ACC112 (cell line): Measurements from ENCODE around the gene ZBTB7B.

Experiments used
- H2AFZ ChIP-seq: fragments of 200-600 bp; sonication (generic); one replicate; pipeline ENCODE4 v1.6.0; 2017; ENCODE audit warnings: antibody characterized with exemption, low read length; ENCODE audit not compliant: unreplicated experiment
- H3K27ac ChIP-seq: fragments of 200-600 bp; sonication (generic); 2 replicates; pipeline ENCODE4 v1.5.1; 2014; ENCODE audit warnings: low read depth, mild to moderate bottlenecking, antibody characterized with exemption, low read length, moderate library complexity
- H3K27me3 ChIP-seq: fragments of 200-600 bp; sonication (generic); 2 replicates; pipeline ENCODE4 v1.6.1; 2014; ENCODE audit warnings: mild to moderate bottlenecking, antibody characterized with exemption, low read length, moderate library complexity, mixed read lengths; ENCODE audit not compliant: insufficient read depth
- H3K36me3 ChIP-seq: fragments of 200-600 bp; sonication (generic); 2 replicates; pipeline ENCODE4 v1.6.1; 2016; ENCODE audit warnings: mild to moderate bottlenecking, antibody characterized with exemption, low read length, moderate library complexity, mixed read lengths; ENCODE audit not compliant: insufficient read depth
- H3K4me1 ChIP-seq: fragments of 200-600 bp; sonication (generic); one replicate; pipeline ENCODE4 v1.6.1; 2016; ENCODE audit warnings: low read length, mixed read lengths; ENCODE audit not compliant: insufficient read depth, unreplicated experiment, control insufficient read depth
- H3K4me3 ChIP-seq: fragments of 200-600 bp; sonication (generic); 2 replicates; pipeline ENCODE4 v1.5.1; 2014; ENCODE audit warnings: mild to moderate bottlenecking, low read depth, low read length
- H3K79me2 ChIP-seq: fragments of 200-600 bp; sonication (generic); one replicate; pipeline ENCODE4 v1.6.0; 2016; ENCODE audit warnings: low read length; ENCODE audit not compliant: control insufficient read depth, unreplicated experiment, insufficient read depth

Gene ZBTB7B

DNA sequence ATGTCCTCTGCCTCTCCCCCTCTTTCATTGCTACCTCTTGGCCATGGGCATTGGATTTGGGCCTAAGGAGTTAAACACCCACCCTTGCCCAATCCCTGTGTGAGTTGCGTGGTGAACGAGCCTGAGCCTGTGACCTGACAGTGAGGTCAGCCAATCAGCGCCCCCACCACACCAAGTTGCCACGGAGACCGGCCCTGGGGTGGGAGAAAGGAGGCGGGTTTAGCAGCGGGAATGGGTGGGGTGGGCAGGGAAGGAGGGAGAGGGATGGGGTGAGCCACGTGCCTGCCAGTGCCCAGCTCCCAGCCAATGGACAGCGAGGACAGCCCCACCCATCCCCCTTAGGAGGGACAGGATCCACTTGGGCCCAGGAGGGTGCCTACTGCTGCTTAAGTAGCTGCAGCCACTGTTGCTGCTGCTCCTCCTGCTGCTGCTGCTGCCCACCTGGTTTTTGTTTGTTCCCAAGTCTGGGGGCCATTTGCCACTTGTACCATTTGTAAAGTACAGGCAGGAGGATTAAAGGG, 9.5 kb downstream of the ZBTB7B start:
- Histone ChIP-seq H2AFZ (no peak overlapping the region), H3K4me3 (no peak overlapping the region), H3K79me2 (peaks cover 33% of the 10 kb centered on the region), H3K27me3 (no peaks in the 10 kb centered on the region), H3K27ac (peak overlapping the region; percentile 38; the same call in 1 of the 2 replicates), H3K36me3 (peaks cover 9% of the 10 kb centered on the region; the same call in 1 of the 2 replicates), H3K4me1 (peaks cover 27% of the 10 kb centered on the region)

DNA sequence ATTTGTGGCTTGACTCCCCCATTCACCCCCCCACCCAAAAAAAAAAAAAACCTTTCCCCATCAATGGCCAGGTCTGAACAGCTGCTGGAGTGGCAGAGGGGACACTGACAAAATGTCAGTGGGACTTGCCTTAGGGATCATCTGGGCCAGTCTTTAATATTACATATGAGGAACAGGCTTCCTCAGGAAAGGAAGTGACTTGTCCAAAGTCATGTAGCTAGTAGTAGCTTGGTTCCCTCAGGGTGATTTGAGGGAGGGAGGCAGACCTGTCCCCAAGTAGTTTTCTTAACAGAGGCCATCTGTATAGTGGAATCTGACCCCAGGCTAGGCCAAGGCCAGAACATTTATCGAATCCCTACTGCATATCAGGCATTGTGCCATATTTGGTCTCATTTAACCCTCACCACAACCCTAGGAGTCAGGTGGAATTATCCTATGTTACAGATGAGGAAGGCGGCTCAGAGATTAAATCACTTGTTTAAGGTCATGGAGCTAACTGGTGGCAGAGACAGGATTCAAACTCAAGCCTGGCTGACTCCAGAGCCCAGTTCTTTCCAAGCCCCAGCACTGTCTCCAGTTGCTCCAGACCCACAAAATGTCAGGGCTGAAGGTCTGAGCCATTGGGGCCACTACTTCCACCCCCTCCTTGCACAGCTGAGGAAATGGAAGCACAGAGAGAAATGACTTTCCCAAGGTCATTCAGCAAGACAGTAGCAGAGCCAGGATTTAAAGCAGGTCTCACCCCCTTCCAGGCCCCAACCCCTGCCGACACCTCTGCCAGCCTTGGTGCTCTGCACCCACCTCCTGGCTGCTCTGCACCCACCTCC, 10.4 kb downstream of the ZBTB7B start:
- H3K36me3 ChIP-seq: peaks cover 9% of the 10 kb centered on the region; the same call in 1 of the 2 replicates
- H3K4me1 ChIP-seq: peaks cover 33% of the 10 kb centered on the region
- H3K27ac ChIP-seq: no peak overlapping the region
- no peaks in the 10 kb centered on the region for H3K27me3 ChIP-seq
- peaks cover 26% of the 10 kb centered on the region for H3K79me2 ChIP-seq
- no peak overlapping the region for H3K4me3 ChIP-seq
- H2AFZ ChIP-seq: no peak overlapping the region

DNA sequence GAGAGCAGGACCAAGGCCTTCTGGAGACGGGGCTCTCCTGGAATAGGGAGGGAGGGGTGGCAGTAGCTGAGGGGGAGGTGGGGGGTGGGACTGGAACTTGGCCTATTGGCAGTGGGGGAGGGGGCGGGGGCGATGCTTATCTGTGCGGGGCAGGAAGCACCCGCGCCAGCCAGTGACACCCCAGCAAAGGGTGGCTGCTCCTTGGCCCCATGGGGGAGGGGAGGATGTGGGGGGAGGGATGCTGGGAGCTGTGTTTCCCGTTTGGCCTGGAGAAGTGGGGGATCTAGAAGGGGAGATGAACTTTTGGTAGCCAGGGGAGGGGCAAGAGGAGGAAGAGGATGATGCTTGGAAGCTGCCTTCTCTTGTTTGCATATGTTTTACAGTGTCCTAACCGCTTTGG, 11.0 kb downstream of the ZBTB7B start:
- Histone ChIP-seq H2AFZ (no peak overlapping the region), H3K79me2 (peaks cover 19% of the 10 kb centered on the region), H3K27ac (no peak overlapping the region), H3K36me3 (peaks cover 9% of the 10 kb centered on the region; the same call in 1 of the 2 replicates), H3K4me3 (no peak overlapping the region), H3K27me3 (no peaks in the 10 kb centered on the region), H3K4me1 (peaks cover 39% of the 10 kb centered on the region)

DNA sequence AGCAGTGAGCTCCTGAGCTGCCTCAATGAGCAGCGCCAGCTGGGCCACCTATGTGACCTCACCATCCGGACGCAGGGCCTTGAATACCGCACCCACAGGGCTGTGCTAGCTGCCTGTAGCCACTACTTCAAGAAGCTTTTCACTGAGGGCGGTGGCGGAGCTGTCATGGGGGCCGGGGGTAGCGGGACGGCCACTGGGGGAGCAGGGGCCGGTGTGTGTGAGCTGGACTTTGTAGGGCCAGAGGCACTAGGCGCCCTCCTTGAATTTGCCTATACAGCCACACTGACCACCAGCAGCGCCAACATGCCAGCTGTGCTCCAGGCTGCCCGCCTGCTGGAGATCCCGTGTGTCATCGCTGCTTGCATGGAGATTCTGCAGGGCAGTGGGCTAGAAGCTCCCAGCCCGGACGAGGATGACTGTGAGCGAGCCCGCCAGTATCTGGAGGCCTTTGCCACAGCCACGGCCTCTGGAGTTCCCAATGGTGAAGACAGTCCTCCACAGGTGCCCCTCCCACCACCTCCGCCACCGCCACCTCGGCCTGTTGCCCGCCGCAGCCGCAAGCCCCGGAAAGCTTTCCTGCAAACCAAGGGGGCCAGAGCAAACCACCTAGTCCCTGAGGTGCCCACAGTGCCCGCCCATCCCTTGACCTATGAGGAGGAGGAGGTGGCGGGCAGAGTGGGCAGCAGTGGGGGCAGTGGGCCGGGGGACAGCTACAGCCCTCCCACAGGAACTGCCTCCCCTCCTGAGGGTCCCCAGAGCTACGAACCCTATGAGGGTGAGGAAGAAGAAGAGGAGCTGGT, 12.3 kb downstream of the ZBTB7B start:
- H3K36me3 ChIP-seq: peaks cover 9% of the 10 kb centered on the region; the same call in 1 of the 2 replicates
- H3K4me3 ChIP-seq: no peak overlapping the region
- no peaks in the 10 kb centered on the region for H3K27me3 ChIP-seq
- peaks cover 45% of the 10 kb centered on the region for H3K4me1 ChIP-seq
- no peak overlapping the region for H3K27ac ChIP-seq
- peaks cover 10% of the 10 kb centered on the region for H3K79me2 ChIP-seq
- no peak overlapping the region for H2AFZ ChIP-seq

DNA sequence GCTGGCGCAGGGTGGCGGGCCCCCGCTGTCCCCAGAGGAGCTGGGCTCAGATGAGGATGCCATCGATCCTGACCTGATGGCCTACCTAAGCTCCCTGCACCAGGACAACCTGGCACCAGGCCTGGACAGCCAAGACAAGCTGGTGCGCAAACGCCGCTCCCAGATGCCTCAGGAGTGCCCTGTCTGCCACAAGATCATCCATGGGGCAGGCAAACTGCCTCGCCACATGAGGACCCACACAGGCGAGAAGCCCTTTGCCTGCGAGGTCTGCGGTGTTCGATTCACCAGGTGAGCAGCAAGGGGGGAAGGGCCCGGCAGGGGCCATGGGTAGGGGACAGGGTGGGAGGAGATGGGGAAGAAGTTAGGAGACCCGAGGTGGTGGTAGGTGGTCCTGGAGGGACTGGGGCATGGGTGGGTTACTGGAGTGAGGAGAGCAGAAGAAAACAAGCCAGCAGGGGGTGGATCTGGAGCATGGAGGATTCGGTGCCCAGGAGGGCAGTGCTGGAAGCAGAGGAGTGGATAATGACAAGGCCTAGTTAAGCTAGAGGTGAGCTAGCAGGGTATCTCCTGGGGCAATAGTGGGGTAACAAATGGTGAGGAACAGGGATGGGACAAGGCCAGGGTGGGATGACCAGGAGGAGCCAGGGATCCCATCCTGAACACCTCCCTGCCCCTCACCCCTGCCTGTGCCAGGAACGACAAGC, 13.1 kb downstream of the ZBTB7B start:
- peaks cover 7% of the 10 kb centered on the region for H3K79me2 ChIP-seq
- H3K4me1 ChIP-seq: peaks cover 45% of the 10 kb centered on the region
- H3K27me3 ChIP-seq: no peaks in the 10 kb centered on the region
- H3K27ac ChIP-seq: no peak overlapping the region
- peaks cover 9% of the 10 kb centered on the region; the same call in 1 of the 2 replicates for H3K36me3 ChIP-seq
- no peak overlapping the region for H3K4me3 ChIP-seq
- H2AFZ ChIP-seq: no peak overlapping the region

DNA sequence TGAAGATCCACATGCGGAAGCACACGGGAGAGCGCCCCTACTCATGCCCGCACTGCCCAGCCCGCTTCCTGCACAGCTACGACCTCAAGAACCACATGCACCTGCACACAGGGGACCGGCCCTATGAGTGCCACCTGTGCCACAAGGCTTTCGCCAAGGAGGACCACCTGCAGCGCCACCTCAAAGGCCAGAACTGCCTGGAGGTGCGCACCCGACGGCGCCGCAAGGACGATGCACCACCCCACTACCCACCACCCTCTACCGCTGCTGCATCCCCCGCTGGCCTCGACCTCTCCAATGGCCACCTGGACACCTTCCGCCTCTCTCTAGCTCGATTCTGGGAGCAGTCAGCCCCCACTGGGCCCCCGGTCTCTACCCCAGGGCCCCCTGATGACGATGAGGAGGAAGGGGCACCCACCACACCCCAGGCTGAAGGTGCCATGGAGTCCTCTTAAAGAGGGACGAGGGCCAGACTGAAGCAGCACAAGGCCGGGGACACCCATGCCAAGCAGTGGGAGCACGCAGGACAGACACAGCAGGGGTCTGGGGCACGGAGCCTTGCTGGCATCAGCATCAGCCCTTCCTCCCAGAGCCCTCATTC, 13.7 kb downstream of the ZBTB7B start:
- Histone ChIP-seq H2AFZ (no peak overlapping the region), H3K36me3 (peaks cover 9% of the 10 kb centered on the region; the same call in 1 of the 2 replicates), H3K79me2 (peaks cover under 1% of the 10 kb centered on the region), H3K27me3 (no peaks in the 10 kb centered on the region), H3K4me1 (peaks cover 40% of the 10 kb centered on the region), H3K27ac (peak overlapping the region; percentile 61), H3K4me3 (no peak overlapping the region)

DNA sequence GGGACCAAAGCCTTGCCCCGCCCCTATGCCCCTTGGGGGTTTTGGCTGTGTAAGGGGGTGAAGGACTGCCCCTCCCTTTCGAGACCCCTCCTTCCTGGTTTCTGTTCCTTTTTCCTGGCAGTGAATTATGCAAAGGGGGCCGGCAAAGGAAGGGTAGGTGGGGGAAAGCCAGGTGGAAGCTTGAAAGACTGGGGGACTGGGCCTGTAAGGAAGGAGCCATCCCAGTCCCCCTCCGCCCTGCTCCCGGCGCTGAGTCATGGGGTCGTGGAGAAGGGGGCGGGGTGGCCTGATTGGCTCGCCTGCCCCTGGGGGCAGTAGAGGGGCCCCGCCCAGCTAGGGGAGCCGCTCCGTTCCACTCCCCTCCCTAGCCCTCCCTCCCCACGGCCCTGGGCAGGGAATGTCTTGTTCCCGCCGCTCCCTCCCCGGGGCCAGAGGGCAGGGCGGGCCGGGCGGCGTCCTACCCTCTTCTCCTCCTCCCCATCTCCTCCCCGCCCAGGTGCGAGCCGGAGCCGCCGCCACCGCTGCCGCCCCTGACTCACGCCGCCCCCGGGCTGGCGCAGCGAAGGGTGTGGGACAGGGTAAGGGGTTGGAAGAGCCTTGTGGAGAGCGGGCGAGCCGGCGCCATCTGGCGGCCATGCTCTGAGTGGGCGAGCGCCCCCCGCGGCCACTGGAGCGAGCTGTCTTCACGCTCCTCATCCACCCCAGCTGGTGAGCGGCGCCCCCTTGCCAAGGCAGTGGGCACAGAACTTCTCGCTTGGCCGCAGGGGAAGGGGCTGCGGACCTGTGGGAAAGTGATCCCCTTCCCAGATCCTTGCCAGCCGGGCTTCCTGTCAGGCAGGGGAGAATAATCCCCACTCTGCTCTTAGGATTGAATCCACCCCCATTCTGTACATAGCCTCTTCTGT, 14.7 kb downstream of the ZBTB7B start:
- peak overlapping the region; percentile 47 for H3K4me3 ChIP-seq
- peaks cover 9% of the 10 kb centered on the region; the same call in 1 of the 2 replicates for H3K36me3 ChIP-seq
- peaks cover 31% of the 10 kb centered on the region for H3K4me1 ChIP-seq
- no peaks in the 10 kb centered on the region for H3K79me2 ChIP-seq
- no peaks in the 10 kb centered on the region for H3K27me3 ChIP-seq
- H2AFZ ChIP-seq: no peak overlapping the region
- peak overlapping the region; percentile 61 for H3K27ac ChIP-seq

DNA sequence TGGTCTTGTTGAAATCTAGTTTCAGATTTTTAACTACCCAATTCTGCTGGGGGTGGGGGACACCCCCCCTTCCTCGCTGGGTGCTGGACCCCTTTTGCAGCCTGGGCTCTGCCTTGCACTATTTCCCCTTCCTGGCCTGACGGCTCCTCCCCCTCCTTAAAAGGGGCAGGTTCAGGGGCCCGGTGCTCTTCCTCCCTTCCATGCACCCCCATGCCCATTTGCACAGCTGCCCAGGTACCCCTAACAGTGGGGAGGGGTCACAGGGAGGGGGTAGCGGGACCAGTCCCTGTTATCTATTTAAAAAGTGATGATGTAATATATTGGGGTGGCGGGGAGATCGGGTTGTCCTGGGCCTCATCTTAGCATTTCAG, 15.3 kb downstream of the ZBTB7B start:
- Histone ChIP-seq H3K27me3 (no peaks in the 10 kb centered on the region), H3K4me1 (peaks cover 28% of the 10 kb centered on the region), H2AFZ (no peak overlapping the region), H3K36me3 (peaks cover 9% of the 10 kb centered on the region; the same call in 1 of the 2 replicates), H3K4me3 (peak overlapping the region; percentile 47), H3K27ac (no peak overlapping the region; the same call in 1 of the 2 replicates), H3K79me2 (no peaks in the 10 kb centered on the region)

GRCh38 chr1:155018617-155019348, 16.2 kb downstream of the ZBTB7B start:
- Histone ChIP-seq H3K36me3 (peaks cover 9% of the 10 kb centered on the region; the same call in 1 of the 2 replicates), H3K27me3 (no peaks in the 10 kb centered on the region), H3K79me2 (no peaks in the 10 kb centered on the region), H3K4me3 (no peak overlapping the region), H3K27ac (no peak overlapping the region), H2AFZ (no peak overlapping the region), H3K4me1 (peaks cover 28% of the 10 kb centered on the region)
